ENCODE results near the gene MARCKSL1.
"Not testable (repeated sequence)": the region's sequence is repeated elsewhere in the genome, so short reads cannot be mapped to it uniquely, and the experiment has no call there.

MARCKSL1 gene

GRCh38 chr1:32303358-32303757 lies 32.7 kb downstream of the MARCKSL1 start:
- no peak overlapping the region for H3K4me3 ChIP-seq

GRCh38 chr1:32299327-32299726 lies 36.7 kb downstream of the MARCKSL1 start:
- H3K27ac ChIP-seq, result no peak overlapping the region

More at GRCh38 chr1:32303358-32303757, 32.7 kb downstream of the MARCKSL1 start:
- H3K27ac ChIP-seq, result no peak overlapping the region

DNA sequence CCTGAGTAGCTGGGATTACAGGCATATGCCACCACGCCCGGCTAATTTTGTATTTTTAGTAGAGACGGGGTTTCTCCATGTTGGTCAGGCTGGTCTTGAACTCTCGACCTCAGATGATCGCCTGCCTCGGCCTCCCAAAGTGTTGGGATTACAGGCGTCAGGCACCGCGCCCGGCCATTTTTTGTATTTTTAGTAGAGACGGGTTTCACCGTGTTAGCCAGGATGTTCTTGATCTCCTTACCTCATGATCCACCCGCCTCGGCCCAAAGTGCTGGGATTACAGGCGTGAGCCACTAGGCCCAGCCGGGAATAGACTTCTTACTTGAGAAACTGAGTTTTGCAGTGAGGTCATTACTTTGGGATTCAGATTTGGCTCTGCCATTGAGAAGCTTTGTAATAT lies 37.8 kb downstream of the MARCKSL1 start:
- H3K27ac ChIP-seq, H3K4me3 ChIP-seq: not testable (repeated sequence)

More at GRCh38 chr1:32299327-32299726, 36.7 kb downstream of the MARCKSL1 start:
- no peak overlapping the region for H3K4me3 ChIP-seq

- Histone ChIP-seq H3K27ac (peak within 1 kb of the TSS; percentile 72 to 96 (median 82)), H3K4me3 (peak within 1 kb of the TSS; percentile 62 to 96 (median 85))
These were observed 44.1 kb downstream of the MARCKSL1 start, which contains the start of gene HDAC1 for GRCh38 chr1:32291708-32292538. TSS of gene HDAC1 (plus strand) at chr1:32292083. CDS start at chr1:32292170, 87 bp downstream.

- peak overlapping the region; percentile 62 to 96 (median 85) for H3K4me3 ChIP-seq
- H3K27ac ChIP-seq, result peak overlapping the region in 20 of 21 experiments; percentile 74 to 96 (median 83)
These were observed 44.8 kb downstream of the MARCKSL1 start for GRCh38 chr1:32291145-32291707.

- no peak overlapping the region for H3K4me3 ChIP-seq
- H3K27ac ChIP-seq, result peak overlapping the region in 7 of 21 experiments; percentile 17 to 58 (median 43)
These were observed 46.8 kb downstream of the MARCKSL1 start for GRCh38 chr1:32289256-32289655.

DNA sequence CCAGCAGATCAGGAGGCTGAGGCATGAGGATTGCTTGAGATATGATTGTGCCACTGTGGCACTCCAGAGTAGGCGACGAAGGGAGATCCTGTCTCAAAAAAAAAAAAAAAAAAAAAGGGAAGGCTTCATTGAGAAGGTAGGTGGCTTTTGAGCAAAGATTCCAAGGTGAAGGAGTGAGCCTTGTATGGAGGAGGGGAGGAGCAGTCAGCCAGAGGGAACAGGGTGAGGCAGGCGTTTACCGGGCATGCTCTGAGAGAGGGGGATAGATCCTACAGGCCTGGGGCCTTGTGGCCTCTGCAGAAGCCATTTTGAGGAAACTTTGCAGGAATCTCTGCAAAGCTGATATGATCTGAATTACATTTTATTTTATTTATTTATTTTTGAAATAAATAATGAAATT lies 49.3 kb downstream of the MARCKSL1 start:
- H3K27ac ChIP-seq, result no peak overlapping the region

GRCh38 chr1:32285658-32286057 lies 50.4 kb downstream of the MARCKSL1 start:
- Histone ChIP-seq H3K4me3 (no peak overlapping the region), H3K27ac (no peak overlapping the region)

More for the DNA sequence above, 49.3 kb downstream of the MARCKSL1 start:
- no peak overlapping the region for H3K4me3 ChIP-seq

DNA sequence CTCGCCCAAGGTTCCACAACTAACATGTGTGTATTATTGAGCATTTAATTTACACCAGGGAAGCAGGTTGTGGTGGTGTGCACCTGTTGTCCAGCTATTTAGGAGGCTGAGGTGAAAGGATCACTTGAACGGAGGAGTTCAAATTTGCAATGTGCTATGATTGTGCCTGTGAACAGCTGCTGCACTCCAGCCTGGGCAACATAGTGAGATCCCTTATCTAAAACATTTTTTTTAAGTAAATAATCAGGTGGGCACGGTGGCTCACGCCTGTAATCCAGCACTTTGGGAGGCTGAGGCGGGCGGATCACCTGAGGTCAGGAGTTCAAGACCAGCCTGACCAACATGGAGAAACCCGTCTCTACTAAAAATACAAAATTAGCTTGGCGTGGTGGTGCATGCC lies 51.3 kb downstream of the MARCKSL1 start:
- H3K27ac ChIP-seq, H3K4me3 ChIP-seq: not testable (repeated sequence)

Measured in skin epidermis (tissue), 12 donors.